ENCODE measurements around the gene PPFIBP2. TPM values are rescaled to one million over a fixed set of nuclear protein-coding genes. Genes with fewer than 3 reads are reported as not detected.
"Not testable (repeated sequence)": the region's sequence is repeated elsewhere in the genome, so short reads cannot be mapped to it uniquely, and the experiment has no call there.

The PPFIBP2 gene
- total RNA-seq, 3 donors from 2014 or later: 2.6 to 5.4 (median 3.5) TPM

DNA sequence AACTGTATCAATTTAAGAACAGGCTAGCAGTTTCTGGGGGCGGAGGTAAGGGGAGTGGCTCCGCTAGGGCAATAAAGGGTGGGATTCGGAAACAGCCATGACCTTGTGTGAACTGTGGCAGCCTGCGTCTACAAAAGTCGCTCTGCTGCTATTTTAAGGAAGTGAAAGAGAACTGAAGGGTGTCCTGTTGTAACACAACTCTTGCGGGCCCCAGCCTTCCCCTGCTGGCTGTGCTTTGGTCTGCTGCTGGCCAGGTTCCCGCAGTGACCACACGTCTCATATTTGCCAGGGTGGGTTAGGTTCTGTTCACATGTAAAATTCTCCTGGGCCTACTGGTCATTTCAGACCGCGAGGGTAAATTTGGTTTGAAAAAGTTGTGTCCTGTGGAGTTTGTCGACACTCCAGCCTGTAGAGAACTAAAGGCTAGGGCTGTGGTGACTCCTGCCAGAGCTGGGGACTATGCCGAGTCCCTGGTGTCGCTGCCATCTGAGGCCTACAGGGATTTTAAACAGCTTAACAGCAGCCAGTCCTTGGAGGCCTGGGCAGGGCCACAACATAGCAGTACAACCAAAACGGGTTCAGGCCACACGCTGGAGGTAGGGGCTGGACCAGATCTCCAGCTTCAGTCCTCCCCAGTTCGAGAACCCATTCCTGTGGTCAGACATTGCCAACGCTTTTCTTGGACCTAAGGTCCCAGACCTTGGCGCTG, 1.1 kb upstream of the PPFIBP2 start:
- Mint-ChIP-seq H3K4me3 (peak overlapping the region; percentile 91), H3K27me3 (ENCODE audit: low read depth) (no peaks in the 10 kb centered on the region), H3K9me3 (no peaks in the 10 kb centered on the region), H3K4me1 (ENCODE audit: low read depth) (peaks cover 44% of the 10 kb centered on the region), H3K36me3 (ENCODE audit: insufficient read depth) (no peaks in the 10 kb centered on the region)
- no peak for DNase-seq
- peak; percentile 10 to 19 for ATAC-seq

DNA sequence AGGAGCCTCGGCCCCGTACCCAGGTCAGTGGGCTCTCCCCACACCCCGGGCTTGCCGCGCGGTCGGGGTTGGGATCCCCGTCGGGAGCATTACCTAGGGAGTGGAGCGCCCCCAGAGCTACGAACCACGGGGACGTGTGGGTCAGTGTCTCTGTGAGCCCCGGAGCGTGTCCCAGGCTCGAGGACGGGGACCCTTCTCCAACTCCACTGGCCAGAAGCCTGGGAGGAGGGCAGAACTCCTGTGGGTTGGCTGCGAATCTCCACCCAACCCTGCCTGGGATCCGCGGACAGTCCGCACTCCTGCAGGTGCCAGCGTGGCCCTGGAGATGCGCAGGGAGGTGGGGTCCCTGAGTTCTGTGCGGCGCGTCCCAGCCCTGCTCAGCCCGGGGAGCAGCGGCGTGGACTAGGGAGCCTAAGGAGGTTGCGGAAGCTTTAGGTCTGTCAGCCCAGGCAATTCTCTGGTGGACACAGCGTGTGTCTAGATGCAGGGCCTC, 346 bp downstream of the PPFIBP2 start:
- H3K36me3 Mint-ChIP-seq (ENCODE audit: insufficient read depth): no peaks in the 10 kb centered on the region
- peaks cover 4% of the 10 kb centered on the region for H3K9me3 Mint-ChIP-seq
- H3K4me1 Mint-ChIP-seq (ENCODE audit: low read depth): peaks cover 52% of the 10 kb centered on the region
- ATAC-seq: peak; percentile 36 to 38
- H3K4me3 Mint-ChIP-seq: peak overlapping the region; percentile 91
- no peak for DNase-seq
- no peaks in the 10 kb centered on the region for H3K27me3 Mint-ChIP-seq (ENCODE audit: low read depth)

DNA sequence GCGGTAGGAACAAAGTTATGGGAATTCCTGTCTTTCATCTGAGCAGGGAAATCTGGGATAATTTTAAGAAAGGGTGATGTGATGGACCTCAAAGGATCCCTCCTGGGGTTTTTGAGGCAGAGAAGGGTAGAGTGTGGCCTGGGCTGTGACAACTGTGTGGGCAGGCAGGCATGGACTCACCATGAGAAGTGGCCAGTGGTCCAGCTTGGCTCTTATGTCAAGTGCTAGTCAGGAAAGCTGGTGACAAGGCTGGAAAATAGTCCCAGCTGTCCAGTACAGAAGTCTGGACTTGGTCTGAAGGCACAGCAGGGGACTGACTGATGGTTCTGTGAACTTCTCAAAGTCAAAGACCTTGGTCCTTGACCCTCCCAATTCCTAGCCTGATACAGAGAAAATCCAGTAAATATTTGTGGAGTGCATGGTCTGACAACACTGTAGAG, 1.7 kb downstream of the PPFIBP2 start:
- H3K36me3 Mint-ChIP-seq (ENCODE audit: insufficient read depth): no peaks in the 10 kb centered on the region
- no peak for ATAC-seq
- H3K4me3 Mint-ChIP-seq: no peak overlapping the region
- no peak for DNase-seq
- peaks cover 4% of the 10 kb centered on the region for H3K9me3 Mint-ChIP-seq
- peaks cover 52% of the 10 kb centered on the region for H3K4me1 Mint-ChIP-seq (ENCODE audit: low read depth)
- no peaks in the 10 kb centered on the region for H3K27me3 Mint-ChIP-seq (ENCODE audit: low read depth)

DNA sequence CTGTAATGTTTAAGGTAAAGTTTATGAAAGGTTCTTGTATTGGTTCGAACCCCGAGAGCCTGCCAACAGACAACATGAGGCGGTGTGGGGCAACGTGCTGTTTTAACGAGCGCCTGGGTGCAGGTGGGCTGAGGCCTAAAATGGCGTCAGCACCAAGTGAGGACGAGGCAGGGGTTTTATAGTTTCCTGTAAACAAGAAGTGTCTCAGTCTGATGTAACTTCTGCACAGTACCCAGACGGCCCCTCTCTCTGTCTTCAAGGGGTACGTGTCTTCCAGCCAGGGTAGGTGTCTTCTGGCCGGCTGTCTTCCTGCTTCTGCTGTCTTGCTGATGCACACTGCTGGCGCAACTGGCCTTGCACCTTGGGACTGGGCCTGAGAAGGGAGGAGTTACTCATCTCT, 2.7 kb downstream of the PPFIBP2 start:
- no peak overlapping the region for H3K4me3 Mint-ChIP-seq
- ATAC-seq: no peak
- peaks cover 48% of the 10 kb centered on the region for H3K4me1 Mint-ChIP-seq (ENCODE audit: low read depth)
- no peak for DNase-seq
- H3K27me3 Mint-ChIP-seq (ENCODE audit: low read depth): no peaks in the 10 kb centered on the region
- peaks cover 4% of the 10 kb centered on the region for H3K9me3 Mint-ChIP-seq
- H3K36me3 Mint-ChIP-seq (ENCODE audit: insufficient read depth): no peaks in the 10 kb centered on the region

DNA sequence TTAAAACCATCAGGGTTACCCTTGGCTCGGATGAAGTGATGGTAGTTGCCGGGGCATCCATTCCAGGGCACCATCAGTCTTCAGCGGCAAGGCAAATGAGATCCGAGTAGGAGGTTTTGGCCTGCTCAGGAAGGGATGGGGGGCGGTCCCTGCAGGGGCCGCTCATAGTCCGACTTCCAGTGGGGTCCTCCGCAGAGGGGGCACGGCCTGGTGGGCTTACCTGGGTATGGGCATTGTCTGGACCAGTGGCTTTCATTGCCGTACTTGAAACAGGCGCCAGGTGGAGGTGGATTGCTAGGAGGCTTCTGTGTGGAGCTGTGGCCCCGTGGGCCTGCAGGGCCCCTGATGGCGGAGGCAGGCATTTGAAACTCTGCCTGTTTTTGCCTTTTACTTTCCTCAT, 3.9 kb downstream of the PPFIBP2 start:
- not testable (repeated sequence) for H3K9me3 Mint-ChIP-seq; H3K4me3 Mint-ChIP-seq; H3K27me3 Mint-ChIP-seq (ENCODE audit: low read depth); ATAC-seq; H3K36me3 Mint-ChIP-seq (ENCODE audit: insufficient read depth); DNase-seq
- peaks cover 37% of the 10 kb centered on the region for H3K4me1 Mint-ChIP-seq (ENCODE audit: low read depth)

DNA sequence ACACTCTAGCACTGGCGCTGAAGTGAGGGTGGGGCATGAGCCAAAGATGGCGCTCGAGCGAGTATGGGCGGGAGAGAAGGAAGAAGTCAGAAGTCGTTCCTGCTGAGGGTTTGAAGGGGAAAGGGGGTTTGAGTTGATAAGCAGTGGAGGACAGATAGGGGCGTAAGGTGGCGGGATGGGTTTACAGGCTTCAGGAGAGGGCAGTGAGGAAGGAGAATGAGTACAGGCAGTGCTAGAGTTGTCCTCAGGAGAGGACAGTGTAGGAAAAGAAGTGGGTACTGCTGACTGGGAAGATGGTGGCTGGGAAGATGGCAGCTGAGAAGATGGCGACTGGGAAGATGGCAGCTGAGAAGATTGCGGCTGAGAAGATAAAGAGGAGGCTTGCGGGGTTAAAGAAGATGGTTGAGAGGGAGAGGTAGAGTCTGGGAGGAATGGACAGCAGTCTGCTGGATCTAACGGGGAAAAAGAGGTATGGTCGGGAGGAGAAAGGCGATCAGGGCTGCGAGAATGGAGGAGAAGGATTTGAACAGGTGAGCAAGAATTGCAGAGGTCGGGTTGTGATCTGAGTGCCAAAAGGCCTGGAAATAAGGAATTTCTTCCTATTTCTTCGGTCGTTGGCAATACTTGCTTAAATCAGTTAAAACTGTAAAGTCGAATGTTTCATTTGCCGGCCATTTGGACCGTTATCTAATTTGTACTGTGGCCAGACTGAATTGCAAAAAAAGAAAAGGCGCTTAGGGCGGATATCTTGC, 5.2 kb downstream of the PPFIBP2 start:
- ATAC-seq (no peak), DNase-seq (no peak)
- Mint-ChIP-seq H3K36me3 (ENCODE audit: insufficient read depth) (no peaks in the 10 kb centered on the region), H3K4me1 (ENCODE audit: low read depth) (peaks cover 40% of the 10 kb centered on the region), H3K27me3 (ENCODE audit: low read depth) (no peaks in the 10 kb centered on the region), H3K9me3 (peaks cover 4% of the 10 kb centered on the region), H3K4me3 (no peak overlapping the region)

DNA sequence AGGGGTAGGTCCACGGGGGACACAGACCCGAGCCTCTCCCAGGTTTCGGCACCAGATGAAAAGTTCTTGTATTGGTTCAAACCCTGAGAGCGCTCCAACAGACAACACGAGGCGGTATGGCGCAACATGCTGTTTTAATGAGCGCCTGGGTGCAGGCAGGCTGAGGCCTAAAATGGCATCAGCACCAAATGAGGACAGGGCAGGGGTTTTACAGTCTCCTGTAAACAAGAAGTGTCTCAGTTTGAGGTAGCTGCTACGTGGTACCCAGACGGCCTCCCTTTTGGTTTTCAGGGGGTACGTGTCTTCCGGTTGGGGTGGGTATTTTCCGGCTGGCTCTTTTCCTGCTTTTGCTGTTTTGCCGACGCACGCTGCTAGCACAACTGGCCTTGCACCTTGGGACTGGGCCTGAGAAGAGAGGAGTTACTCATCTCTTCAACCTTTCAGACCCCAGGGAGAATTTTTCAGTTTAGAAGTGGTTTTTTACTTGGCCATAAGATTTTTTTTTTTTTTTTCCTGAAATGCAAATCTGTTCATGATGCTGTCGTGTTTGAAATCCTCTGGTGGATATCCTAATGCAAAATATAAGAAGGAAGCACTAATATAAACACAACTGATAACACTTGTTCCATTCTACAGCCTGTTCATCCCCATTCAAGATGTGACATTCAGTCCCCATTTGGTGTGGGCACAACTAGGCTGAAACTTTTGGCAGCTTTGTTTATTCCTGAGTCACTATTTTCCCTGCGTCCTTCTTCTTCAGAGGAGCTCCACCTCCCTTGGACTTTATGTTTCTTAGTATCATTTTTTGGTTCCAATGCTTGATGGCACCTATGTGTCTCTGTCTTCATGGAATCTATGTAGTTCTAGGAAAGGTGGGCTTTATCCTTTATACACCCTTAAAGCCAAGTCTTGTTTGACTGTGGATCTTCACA, 6.5 kb downstream of the PPFIBP2 start:
- peaks cover 42% of the 10 kb centered on the region for H3K4me1 Mint-ChIP-seq (ENCODE audit: low read depth)
- ATAC-seq (no peak), DNase-seq (no peak)
- no peaks in the 10 kb centered on the region for H3K27me3 Mint-ChIP-seq (ENCODE audit: low read depth)
- peaks cover 4% of the 10 kb centered on the region for H3K9me3 Mint-ChIP-seq
- no peak overlapping the region for H3K4me3 Mint-ChIP-seq
- no peaks in the 10 kb centered on the region for H3K36me3 Mint-ChIP-seq (ENCODE audit: insufficient read depth)

DNA sequence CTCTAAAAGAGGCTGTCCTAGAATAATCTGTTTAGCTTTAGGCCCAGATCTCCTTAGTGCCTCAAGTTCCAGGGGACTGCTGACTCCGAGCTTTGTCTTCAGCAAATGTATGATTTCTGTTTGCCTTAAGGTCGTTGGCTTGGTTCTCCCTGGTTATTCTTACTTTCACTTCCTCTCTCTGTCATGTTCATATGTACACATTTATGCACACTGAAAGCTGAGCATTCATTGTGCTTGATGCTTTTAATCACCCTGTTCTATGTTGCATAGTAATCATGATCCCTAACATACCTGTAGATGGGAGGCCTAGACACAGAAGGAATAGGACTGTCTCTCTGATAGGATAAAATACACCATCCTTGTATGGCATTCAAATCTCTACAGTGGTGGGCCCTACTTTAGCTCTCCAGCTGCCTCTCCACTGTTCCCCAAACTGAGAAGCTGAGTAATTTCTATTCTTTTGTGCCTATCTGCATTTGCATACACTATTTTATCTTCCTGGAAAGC, 7.2 kb downstream of the PPFIBP2 start:
- Mint-ChIP-seq H3K27me3 (ENCODE audit: low read depth) (no peaks in the 10 kb centered on the region), H3K36me3 (ENCODE audit: insufficient read depth) (no peaks in the 10 kb centered on the region), H3K9me3 (peaks cover 4% of the 10 kb centered on the region), H3K4me1 (ENCODE audit: low read depth) (peaks cover 41% of the 10 kb centered on the region), H3K4me3 (no peak overlapping the region)
- DNase-seq (no peak), ATAC-seq (peak; percentile 50 to 71)

DNA sequence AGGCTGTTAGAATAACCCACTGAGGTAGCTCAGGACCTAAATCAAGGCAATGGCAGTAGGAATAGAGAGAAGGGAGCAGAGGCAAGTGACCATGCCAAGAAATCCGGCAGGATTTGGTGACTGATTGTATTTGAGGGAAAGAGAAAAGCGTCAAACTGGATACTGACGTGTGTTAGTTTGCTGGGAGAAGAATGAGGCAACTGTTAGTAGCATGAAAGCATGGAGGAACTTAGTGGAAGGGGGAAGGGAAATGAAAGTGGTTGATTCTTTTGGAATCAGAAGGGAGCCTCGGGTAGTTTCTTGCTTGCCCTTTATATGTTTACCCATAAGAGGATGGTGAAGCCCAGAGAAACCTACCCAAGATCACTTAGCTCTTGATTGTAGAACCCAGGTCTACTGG, 8.3 kb downstream of the PPFIBP2 start:
- Mint-ChIP-seq H3K36me3 (ENCODE audit: insufficient read depth) (no peaks in the 10 kb centered on the region), H3K9me3 (peaks cover 4% of the 10 kb centered on the region), H3K4me1 (ENCODE audit: low read depth) (peaks cover 40% of the 10 kb centered on the region), H3K4me3 (no peak overlapping the region), H3K27me3 (ENCODE audit: low read depth) (no peaks in the 10 kb centered on the region)
- ATAC-seq: no peak
- DNase-seq: no peak

DNA sequence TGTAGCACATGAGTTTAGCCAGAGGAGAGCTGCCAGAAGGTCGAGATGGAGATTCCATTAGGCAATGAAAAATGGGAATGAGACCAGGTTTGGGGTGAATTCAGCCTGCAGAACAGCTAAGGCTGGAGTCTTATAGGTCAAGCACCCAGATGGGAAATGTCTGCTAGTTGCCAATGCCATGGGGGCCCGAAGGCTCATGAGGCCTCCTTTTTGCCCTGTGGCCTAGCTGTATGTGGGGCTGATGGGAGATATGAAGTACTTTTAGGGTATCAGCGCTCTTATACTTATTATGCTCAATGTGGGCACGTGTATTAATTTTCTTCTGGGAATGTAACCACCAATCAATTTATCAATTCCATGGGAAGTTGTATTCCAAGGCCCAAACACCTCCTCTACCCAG, 8.7 kb downstream of the PPFIBP2 start:
- no peak for DNase-seq
- H3K4me3 Mint-ChIP-seq: no peak overlapping the region
- peaks cover 42% of the 10 kb centered on the region for H3K4me1 Mint-ChIP-seq (ENCODE audit: low read depth)
- ATAC-seq: no peak
- no peaks in the 10 kb centered on the region for H3K27me3 Mint-ChIP-seq (ENCODE audit: low read depth)
- H3K36me3 Mint-ChIP-seq (ENCODE audit: insufficient read depth): no peaks in the 10 kb centered on the region
- peaks cover 4% of the 10 kb centered on the region for H3K9me3 Mint-ChIP-seq

DNA sequence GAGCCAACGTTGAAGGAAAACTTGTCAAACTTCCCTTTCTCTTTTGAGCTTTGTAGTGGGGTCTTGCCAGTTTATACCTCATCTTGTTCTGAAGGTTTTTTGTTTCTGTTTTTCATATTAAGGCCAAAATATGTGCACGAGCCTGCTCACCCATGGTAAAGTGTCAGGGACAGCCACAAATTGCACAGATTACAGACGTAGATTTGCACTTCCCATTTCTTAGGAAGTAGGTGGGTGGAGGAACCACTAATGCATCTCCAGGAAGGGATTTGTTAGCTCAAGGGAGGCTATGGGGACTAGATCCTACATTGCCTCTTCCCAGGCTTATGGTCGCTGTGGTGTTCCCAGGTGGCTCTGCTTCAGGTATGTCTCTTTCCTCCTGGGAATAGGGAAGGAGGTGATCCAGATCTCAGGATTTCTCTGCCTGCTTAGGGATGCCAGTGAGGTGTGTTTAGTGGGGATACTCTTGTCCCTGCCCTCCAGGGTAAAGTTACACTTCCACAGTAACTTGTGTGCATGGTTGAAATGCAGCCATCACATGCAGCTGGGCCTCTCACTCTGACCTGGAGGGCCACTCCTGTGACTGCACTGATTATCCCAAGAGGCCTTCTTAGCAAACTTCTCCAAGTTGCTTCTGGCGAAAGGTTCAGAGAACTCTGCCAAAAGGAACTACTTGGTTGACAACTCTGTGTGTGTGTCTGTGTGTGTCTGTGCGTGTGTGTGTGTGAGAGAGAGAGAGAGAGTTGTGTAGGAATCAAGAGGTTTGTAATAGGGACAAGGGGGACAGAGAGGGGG, 9.8 kb downstream of the PPFIBP2 start:
- DNase-seq (no peak), ATAC-seq (no peak)
- no peaks in the 10 kb centered on the region for H3K27me3 Mint-ChIP-seq (ENCODE audit: low read depth)
- H3K4me1 Mint-ChIP-seq (ENCODE audit: low read depth): peaks cover 51% of the 10 kb centered on the region
- no peaks in the 10 kb centered on the region for H3K36me3 Mint-ChIP-seq (ENCODE audit: insufficient read depth)
- H3K4me3 Mint-ChIP-seq: no peak overlapping the region
- no peaks in the 10 kb centered on the region for H3K9me3 Mint-ChIP-seq

DNA sequence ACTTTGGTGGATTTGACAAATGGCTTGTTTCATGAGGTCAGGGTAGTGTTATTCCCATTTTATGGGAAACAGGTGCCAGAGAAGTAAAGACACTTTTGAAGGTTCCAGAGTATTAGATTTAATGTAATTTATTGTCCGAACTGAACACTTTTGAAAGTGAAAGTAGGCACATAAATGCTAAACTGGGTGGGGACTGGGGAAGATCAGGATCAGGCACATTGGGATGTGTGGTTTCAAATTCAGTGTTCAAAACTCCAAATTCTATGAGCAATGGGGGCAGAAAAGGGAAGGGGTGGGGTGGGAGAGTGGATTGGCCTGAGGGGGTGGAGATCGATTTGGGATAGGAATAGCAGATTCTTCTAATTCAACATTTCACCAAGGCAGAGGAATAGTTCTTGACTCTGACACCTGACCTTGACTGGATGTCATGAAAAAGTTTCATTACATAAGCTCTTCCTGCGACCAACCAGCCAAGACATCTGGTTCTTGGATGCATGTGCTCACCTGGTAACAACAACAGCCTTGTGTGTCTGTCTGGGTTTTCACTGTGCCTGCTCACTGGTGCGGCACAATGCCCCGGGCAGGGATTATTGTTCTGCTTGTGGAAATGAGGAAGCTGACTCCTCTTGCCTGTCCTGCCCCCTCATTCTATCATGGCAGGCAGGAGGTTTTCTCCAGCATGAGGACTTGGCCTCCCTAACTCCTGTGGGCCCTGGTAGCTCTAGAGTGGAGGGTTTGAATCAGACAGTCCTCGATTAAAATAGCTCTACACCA, 10.8 kb downstream of the PPFIBP2 start:
- H3K4me1 Mint-ChIP-seq (ENCODE audit: low read depth): peaks cover 50% of the 10 kb centered on the region
- H3K4me3 Mint-ChIP-seq: no peak overlapping the region
- no peaks in the 10 kb centered on the region for H3K27me3 Mint-ChIP-seq (ENCODE audit: low read depth)
- ATAC-seq (no peak), DNase-seq (no peak)
- H3K9me3 Mint-ChIP-seq: no peaks in the 10 kb centered on the region
- no peaks in the 10 kb centered on the region for H3K36me3 Mint-ChIP-seq (ENCODE audit: insufficient read depth)

DNA sequence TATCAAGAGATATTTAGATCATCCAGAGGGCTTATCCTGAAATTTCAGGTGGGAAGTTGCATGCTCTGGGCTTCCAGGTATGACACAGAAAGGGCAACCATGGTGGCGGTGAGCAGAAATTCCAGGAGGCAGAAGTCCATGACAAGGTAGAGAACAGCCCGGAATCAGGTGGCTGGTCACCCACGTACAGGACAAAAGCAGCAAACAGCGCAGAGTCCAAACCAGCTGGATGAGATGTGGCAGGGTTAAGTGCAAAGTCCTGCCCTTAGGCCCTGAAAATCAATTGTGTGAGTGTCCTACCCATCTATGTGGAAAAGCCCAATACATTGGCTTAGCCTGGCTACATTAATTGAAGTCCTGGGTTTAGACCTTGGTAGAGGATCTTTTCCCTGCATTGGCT, 11.6 kb downstream of the PPFIBP2 start:
- H3K36me3 Mint-ChIP-seq (ENCODE audit: insufficient read depth): no peaks in the 10 kb centered on the region
- DNase-seq (no peak), ATAC-seq (no peak)
- no peaks in the 10 kb centered on the region for H3K27me3 Mint-ChIP-seq (ENCODE audit: low read depth)
- H3K4me1 Mint-ChIP-seq (ENCODE audit: low read depth): peaks cover 53% of the 10 kb centered on the region
- no peak overlapping the region for H3K4me3 Mint-ChIP-seq
- no peaks in the 10 kb centered on the region for H3K9me3 Mint-ChIP-seq

Data from activated T-cell treated with anti-CD3 and anti-CD28 coated beads, Interleukin-2, amount 50 U/mL, for 4 hours (primary cell).